Natural killer cell (primary cell): ENCODE results near the gene NTM. TPM values are rescaled to one million over a fixed set of nuclear protein-coding genes. Genes with fewer than 3 reads are reported as not detected.
A peak's percentile ranks its signal among the peaks of the same experiment; 100 is the strongest.

Experiments
- ATAC-seq, 3 donors: fragments of 150-1000 bp in 2 of 3; fragments of 200-7000 bp in 1 of 3; cut with Tn5 transposase; 1 replicate in 1 of 3; 2 replicates in 2 of 3; pipeline ENCODE4 v1.10.0; 2021; ENCODE audit warnings: mild to moderate bottlenecking in 2 of 3, moderate library complexity in 2 of 3
- DNase-seq, 2 donors: peaks; one replicate each; pipeline versions ENCODE4 v3.0.0 to v3.0.0-alpha.2; 2013 to 2021; ENCODE audit warnings: mixed read lengths in 1 of 2
- H3K27ac ChIP-seq: one replicate; pipeline ENCODE4 v1.5.1; 2013; ENCODE audit warnings: mild to moderate bottlenecking, low read length
- H3K27me3 ChIP-seq: one replicate; pipeline ENCODE4 v1.6.1; 2013; ENCODE audit warnings: low read length; ENCODE audit not compliant: control insufficient read depth, insufficient read depth
- H3K36me3 ChIP-seq: one replicate; pipeline ENCODE4 v1.6.1; 2013; ENCODE audit warnings: low read length; ENCODE audit not compliant: control insufficient read depth, insufficient read depth
- H3K4me1 ChIP-seq: one replicate; pipeline ENCODE4 v1.6.1; 2013; ENCODE audit warnings: low read length; ENCODE audit not compliant: control insufficient read depth, insufficient read depth
- H3K4me3 ChIP-seq: one replicate; pipeline ENCODE4 v1.5.1; 2013; ENCODE audit warnings: low read length
- H3K9me3 ChIP-seq: one replicate; pipeline ENCODE4 v1.6.1; 2013; ENCODE audit warnings: low read length; ENCODE audit not compliant: control insufficient read depth, insufficient read depth
- H3K27ac Mint-ChIP-seq, 2 donors: one replicate each; pipeline ENCODE4 v1.8.0; 2022; ENCODE audit warnings: mild to moderate bottlenecking in 2 of 2, mixed read lengths in 2 of 2, moderate library complexity in 1 of 2
- H3K27me3 Mint-ChIP-seq, 2 donors: one replicate each; pipeline ENCODE4 v1.8.0; 2022; ENCODE audit warnings: low read depth in 2 of 2, mixed read lengths in 2 of 2
- H3K36me3 Mint-ChIP-seq: one replicate; pipeline ENCODE4 v1.8.0; 2022; ENCODE audit warnings: mixed read lengths
- H3K4me1 Mint-ChIP-seq, 2 donors: one replicate each; pipeline ENCODE4 v1.8.0; 2022; ENCODE audit warnings: mixed read lengths in 2 of 2
- H3K4me3 Mint-ChIP-seq: one replicate; pipeline ENCODE4 v1.8.0; 2022; ENCODE audit warnings: mild to moderate bottlenecking, moderate library complexity, mixed read lengths
- H3K9me3 Mint-ChIP-seq, 2 donors: one replicate each; pipeline ENCODE4 v1.8.0; 2022; ENCODE audit warnings: mixed read lengths in 2 of 2
- WGBS: methylation state at CpG from one replicate; pipeline ENCODE4 v1.1.7; 2013; ENCODE audit warnings: missing lambda C conversion rate; ENCODE audit not compliant: insufficient coverage; 5-methylcytosine and 5-hydroxymethylcytosine counted together
- intact Hi-C: fragments of 100-400 bp; cut with micrococcal nuclease; formaldehyde crosslinking; loops from one replicate; pipeline ENCODE4 v1.14.2; 2022
- total RNA-seq, 4 donors: library from RNA; stranded (reverse); fragments of 120-200 nt in 1 of 4; gene quantifications; one replicate each; pipeline versions ENCODE4 v1.2.3 to v1.2.4, GENCODE V29; 2013 to 2022
- TF ChIP-seq, protein P1 (sequence below): fragments of 200-600 bp; IDR thresholded peaks from one replicate; pipeline ENCODE4 v1.8.0; 2022; ENCODE audit warnings: antibody characterized with exemption

The NTM gene
- total RNA-seq, 3 donors from 2014 or later (not counting 1 experiment from before 2014, with no cell fraction given) = not detected

DNA sequence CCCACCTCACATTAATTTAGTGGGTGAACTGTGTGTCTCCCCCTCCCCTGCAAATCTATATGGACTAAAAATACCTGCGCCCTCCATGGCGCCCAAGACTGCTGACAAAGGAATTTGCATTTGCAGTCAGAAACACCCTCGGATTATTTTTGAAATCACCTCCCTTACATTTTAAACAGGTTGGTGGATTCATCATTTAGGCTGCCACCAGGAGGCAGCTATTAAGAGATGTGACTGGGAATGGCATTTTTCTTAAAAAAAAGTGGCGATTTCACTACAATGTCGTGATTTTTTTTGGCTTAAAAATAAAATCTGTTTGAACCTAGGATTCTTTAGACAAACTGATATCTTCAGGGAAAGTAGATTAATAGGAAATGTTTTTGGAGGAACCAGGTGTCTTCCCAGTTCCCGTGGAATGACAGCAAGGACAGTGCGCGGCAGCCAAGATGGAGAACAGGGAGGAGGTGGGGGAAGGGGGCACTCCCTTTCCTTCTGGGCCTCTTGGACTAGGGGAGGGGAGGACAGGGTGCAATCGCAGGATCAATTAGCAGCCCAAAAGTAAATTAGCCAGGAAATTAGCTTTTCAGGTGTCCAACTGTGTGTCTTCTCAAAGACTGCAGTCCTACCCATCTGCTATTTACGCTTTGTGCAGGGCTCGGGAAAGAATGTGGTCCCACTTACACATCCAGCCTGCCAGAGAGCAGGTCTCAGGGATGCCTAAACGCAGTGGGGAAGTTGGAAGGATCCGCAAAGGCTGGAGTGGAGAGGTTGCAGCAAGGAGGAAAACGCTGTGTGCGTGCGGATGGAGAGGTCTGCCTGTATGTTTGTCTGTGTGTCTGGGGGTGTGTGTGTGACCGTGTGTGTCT lies 496.4 kb downstream of the NTM start:
- no peaks in the 10 kb centered on the region for H3K9me3 ChIP-seq
- peaks cover 8 to 11% of the 10 kb centered on the region in 2 donors for H3K9me3 Mint-ChIP-seq
- no peak for DNase-seq
- TF ChIP-seq, protein P1, sequence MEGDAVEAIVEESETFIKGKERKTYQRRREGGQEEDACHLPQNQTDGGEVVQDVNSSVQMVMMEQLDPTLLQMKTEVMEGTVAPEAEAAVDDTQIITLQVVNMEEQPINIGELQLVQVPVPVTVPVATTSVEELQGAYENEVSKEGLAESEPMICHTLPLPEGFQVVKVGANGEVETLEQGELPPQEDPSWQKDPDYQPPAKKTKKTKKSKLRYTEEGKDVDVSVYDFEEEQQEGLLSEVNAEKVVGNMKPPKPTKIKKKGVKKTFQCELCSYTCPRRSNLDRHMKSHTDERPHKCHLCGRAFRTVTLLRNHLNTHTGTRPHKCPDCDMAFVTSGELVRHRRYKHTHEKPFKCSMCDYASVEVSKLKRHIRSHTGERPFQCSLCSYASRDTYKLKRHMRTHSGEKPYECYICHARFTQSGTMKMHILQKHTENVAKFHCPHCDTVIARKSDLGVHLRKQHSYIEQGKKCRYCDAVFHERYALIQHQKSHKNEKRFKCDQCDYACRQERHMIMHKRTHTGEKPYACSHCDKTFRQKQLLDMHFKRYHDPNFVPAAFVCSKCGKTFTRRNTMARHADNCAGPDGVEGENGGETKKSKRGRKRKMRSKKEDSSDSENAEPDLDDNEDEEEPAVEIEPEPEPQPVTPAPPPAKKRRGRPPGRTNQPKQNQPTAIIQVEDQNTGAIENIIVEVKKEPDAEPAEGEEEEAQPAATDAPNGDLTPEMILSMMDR = no peak
- no peaks in the 10 kb centered on the region for H3K4me1 Mint-ChIP-seq
- H3K27ac Mint-ChIP-seq = no peak overlapping the region
- H3K4me3 Mint-ChIP-seq = no peak overlapping the region
- 92% methylated on average over 17 of the region's 17 CpGs for WGBS
- H3K36me3 Mint-ChIP-seq = no peaks in the 10 kb centered on the region
- ATAC-seq = no peak
- H3K4me3 ChIP-seq = no peak overlapping the region
- peaks cover 0 to 2% of the 10 kb centered on the region in 2 donors for H3K27me3 Mint-ChIP-seq
- no peaks in the 10 kb centered on the region for H3K4me1 ChIP-seq
- no peak overlapping the region for H3K27ac ChIP-seq
- H3K36me3 ChIP-seq = no peaks in the 10 kb centered on the region
- H3K27me3 ChIP-seq = no peaks in the 10 kb centered on the region
- intact Hi-C loops = no loop called here

DNA sequence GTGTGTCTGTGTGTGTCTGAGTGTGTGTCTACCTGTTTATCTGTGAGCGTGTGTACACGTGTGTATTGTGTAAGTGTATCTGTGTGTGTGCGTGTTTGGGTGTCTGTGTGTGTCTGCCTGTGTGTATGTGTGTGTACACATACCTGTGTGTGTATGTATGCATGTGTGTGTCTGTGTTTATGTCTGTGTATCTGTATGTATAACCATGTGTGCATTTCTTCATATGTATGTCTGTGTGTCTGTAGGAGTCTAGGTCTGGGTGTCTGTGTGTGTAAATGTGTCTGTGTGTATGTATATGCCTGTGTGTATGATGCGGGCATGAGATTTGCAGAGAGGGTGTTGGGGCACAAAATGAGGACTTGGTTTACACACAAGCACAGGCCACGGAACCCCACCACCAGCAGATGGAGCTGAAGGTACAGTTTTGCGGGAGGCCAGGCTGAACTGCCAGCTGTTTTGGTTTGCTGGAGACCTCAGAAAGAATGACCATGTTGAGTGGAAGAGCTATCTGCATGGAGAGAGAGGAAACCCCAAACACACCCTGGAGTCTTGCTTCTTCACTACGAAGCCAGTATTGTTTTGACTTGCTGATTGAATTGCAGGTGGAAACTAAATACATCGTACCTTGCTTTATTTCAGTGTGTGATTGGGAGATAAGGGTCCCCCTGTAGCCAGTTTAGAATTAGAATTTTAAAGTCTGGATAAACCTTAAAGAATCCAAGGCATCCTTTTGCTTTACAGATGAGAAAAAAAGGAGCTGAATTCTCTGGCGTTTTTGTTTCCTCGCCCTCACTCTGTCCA lies 497.2 kb downstream of the NTM start:
- DNase-seq (peak in 1 of 2 donors; percentile 6), ATAC-seq (no peak)
- H3K9me3 ChIP-seq = no peaks in the 10 kb centered on the region
- no peaks in the 10 kb centered on the region for H3K4me1 Mint-ChIP-seq
- no peaks in the 10 kb centered on the region for H3K4me1 ChIP-seq
- peaks cover 0 to 2% of the 10 kb centered on the region in 2 donors for H3K27me3 Mint-ChIP-seq
- H3K36me3 ChIP-seq = no peaks in the 10 kb centered on the region
- no peak overlapping the region for H3K27ac Mint-ChIP-seq
- 69% methylated on average over 10 of the region's 10 CpGs for WGBS
- no peak overlapping the region for H3K4me3 ChIP-seq
- no peaks in the 10 kb centered on the region for H3K36me3 Mint-ChIP-seq
- peaks cover 8 to 11% of the 10 kb centered on the region in 2 donors for H3K9me3 Mint-ChIP-seq
- intact Hi-C loops = no loop called here
- H3K27ac ChIP-seq = no peak overlapping the region
- no peaks in the 10 kb centered on the region for H3K27me3 ChIP-seq
- H3K4me3 Mint-ChIP-seq = no peak overlapping the region
- TF ChIP-seq, protein P1 = no peak

DNA sequence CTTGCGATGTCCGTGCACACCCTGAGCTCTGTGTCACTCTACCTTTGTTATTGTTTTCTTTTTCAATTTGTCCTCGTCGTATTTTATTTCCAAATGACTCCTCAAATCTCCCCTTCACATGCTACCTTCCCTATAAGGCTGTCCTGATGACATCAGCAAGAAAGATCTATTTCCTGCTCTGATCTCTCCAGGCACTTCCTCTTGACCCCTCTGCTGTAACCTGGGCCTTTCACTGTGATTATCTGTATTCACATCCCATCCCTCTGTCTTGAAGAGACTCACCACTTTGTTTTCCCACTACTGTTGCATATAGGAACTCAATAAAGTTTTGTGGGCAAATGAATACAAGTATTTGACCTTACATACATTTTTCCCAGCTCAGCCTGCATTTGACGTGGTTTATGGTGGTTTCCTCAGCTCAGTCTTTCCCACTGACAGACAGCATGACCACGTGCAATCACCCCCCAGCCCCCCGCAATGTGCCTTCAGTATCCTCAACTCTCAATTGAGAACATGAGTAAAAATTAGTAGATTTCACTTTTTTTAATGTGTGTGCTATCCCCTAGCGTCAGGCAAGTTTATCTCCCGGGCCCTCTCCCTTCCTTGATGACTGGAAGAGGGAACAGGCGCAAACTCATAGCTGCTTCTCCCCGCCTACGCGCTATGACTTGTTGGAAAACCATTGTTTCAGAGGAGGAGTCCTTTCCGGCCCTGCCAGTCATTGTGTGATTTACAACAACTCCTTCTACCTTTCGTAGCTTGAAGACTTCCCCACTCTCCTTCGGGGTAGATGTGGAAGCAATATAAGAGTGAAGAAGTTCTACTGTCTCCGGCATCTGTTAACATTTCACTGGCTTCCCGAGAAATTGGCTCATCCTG lies 498.5 kb downstream of the NTM start:
- no peaks in the 10 kb centered on the region for H3K36me3 Mint-ChIP-seq
- no peaks in the 10 kb centered on the region for H3K4me1 ChIP-seq
- DNase-seq (no peak), ATAC-seq (no peak)
- no peak overlapping the region for H3K27ac Mint-ChIP-seq
- H3K36me3 ChIP-seq = no peaks in the 10 kb centered on the region
- no peak overlapping the region for H3K4me3 ChIP-seq
- no peaks in the 10 kb centered on the region for H3K9me3 ChIP-seq
- 80% methylated on average over 15 of the region's 18 CpGs for WGBS
- H3K4me1 Mint-ChIP-seq = no peaks in the 10 kb centered on the region
- H3K27me3 Mint-ChIP-seq = peaks cover 0 to 2% of the 10 kb centered on the region in 2 donors
- H3K27ac ChIP-seq = no peak overlapping the region
- intact Hi-C loops = no loop called here
- H3K9me3 Mint-ChIP-seq = peaks cover 5 to 10% of the 10 kb centered on the region in 2 donors
- TF ChIP-seq, protein P1 = no peak
- no peak overlapping the region for H3K4me3 Mint-ChIP-seq
- no peaks in the 10 kb centered on the region for H3K27me3 ChIP-seq
